ELR (cell line): ENCODE results near the gene GSG1L.

Experiments used
- DNase-seq: peaks from one replicate; pipeline ENCODE4 v3.0.0-alpha.2; 2015; ENCODE audit warnings: low read depth

The GSG1L gene

GRCh38 chr16:27852681-27853080 lies 210.8 kb downstream of the GSG1L start:
- no peak for DNase-seq

DNA sequence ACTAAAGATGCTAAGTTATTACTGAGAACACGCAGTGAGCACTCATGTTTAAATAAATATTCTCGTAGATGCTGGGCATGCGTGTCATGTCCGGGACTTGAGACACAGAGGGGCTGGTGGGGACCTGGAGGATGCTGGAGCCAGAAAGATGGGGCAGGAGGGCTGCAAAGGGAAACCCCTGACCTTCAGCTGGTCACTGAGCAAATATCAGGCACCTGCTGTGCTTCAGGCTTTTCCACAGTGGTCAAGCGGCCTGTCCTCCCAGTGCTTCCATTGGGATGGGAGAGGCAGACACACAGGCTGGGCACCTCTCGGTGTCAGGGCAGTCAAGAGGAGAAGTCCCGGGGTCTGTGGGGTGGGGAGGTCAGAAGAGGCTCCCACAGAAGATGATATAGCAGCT lies 211.4 kb downstream of the GSG1L start:
- no peak for DNase-seq

DNA sequence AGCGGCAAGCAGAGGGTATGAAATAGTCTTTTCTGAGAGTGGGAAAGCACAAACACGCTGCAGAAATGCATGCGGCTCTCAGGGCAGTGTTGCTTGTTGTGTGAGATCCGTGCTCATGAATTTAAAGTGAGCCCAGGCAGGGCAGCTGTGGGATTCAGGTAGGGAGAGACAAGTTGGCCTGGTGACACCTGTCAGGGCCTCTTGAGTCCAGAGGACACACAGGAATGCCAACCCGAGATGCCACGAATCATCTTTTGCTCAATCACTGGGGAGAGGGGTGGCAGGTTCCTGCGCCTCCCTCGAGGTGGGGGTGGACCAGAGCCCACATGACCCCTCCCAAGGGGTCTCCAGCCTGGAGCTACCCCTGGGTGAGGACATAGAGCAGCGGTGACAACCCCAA lies 211.9 kb downstream of the GSG1L start:
- no peak for DNase-seq

- DNase-seq = no peak
These were observed 213.9 kb downstream of the GSG1L start for GRCh38 chr16:27849621-27850020.

GRCh38 chr16:27847030-27847550 lies 216.4 kb downstream of the GSG1L start:
- DNase-seq = peak; percentile 32

- DNase-seq = no peak
These were observed 218.7 kb downstream of the GSG1L start for GRCh38 chr16:27844826-27845225.

- peak; percentile 4 for DNase-seq
These were observed 219.7 kb downstream of the GSG1L start for GRCh38 chr16:27843800-27844199.

DNA sequence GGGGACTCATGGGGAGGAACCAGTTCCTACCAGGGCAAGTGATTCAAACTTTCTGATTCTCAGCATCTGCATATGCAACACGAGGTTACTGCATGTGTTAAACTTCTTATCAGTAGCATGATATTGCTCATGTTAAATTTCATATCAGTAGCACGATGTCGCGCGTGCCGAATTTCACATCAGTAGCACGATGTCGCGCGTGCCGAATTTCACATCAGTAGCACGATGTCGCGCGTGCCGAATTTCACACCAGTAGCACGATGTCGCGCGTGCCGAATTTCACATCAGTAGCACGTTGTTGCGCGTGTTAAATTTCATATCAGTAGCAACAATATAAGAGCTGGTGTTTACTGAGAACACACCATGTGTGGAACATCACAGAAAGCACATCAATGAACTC lies 221.6 kb downstream of the GSG1L start:
- no peak for DNase-seq

GRCh38 chr16:27841061-27841801 lies 222.3 kb downstream of the GSG1L start:
- no peak for DNase-seq

DNA sequence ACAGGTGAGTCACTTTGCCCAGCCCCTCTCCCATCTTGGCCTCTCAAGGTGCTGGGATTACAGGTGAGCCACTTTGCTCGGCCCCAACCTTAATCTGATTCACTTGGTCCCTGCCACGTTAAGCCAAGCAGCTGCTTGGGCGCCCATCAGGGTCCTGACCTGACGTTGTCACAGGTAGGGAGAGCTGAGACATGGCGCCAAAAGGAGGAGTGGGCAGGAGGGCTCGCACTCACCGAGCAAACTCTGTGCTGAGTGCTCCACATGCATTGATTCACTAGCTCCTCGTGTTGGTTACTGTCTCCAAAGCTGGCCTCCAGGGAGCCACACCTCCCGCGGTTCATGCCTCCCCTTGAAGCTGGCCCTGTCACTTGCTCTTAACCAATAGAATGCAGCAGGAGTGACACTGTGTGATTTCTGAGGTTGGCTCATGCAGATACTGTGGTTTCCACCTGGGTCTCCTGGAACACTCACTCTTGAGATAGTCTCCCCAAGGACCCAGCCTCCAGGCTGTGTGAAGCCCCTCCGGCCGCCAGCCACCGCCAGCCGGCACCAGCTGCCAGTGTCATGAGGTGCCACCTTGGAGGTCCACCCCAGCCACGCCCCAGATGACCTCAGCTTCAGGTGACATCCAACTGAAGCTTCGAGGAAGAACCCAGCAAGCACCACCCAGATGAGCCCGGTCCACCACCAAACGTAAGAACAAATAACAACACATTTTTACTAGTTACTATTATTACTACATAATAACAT lies 223.0 kb downstream of the GSG1L start:
- DNase-seq = no peak

GRCh38 chr16:27839419-27839818 lies 224.1 kb downstream of the GSG1L start:
- peak; percentile 57 for DNase-seq

GRCh38 chr16:27838536-27839175 lies 224.9 kb downstream of the GSG1L start:
- peak; percentile 72 for DNase-seq

DNA sequence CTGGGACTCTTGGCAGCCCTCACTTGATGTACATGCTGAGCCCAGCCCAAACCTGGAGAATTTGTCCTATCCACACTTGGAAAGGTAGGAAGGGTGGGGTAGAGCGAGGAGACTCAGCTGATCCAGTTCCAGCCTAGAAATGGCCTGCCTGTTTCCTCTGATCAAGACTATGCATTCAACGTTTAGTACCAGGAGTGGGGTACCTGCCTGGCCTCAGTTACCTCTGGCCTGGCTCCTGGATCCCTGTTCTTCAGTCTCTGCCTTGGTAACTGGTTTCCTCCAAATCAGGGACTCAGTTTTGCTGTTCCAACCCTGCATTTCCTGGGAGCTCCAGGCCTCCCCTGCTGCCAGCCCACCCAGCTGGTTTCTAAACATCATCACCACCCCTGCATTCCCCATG lies 233.5 kb downstream of the GSG1L start:
- no peak for DNase-seq

DNA sequence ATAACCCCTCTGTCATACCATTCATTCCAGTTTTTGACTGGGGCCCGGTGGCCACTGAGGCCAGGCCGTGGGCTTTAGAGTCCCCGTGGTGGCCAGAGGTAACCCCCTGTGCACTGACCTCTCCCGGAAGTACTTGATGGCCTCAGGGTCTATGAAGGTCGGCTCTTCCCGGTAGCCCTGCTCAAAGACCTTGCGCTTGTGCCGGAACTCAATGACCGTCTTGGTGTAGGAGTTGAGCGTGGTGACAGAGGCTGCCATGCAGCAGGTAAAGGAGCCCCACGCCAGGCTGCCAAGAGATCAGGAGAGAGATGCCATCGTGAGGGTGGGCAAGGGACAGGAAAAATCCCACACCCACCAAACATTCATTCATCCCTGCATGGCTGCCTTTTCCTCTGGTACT lies 234.8 kb downstream of the GSG1L start:
- no peak for DNase-seq

DNA sequence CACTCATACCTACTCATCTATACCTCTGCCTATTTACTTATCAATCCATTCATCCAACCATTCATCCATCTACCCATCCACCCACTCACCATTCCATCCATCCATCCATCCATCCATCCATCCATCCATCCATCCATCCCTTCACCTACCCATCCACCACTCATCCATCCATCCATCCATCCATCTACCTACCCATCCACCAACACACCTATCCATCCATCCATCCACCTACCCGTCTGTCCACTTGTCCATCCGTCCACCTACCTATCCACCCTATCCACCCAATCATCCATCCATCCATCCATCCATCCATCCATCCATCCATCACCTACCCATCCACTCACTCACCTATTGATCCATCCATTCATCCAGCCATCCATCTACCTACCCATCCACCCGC lies 235.7 kb downstream of the GSG1L start:
- DNase-seq = no peak

GRCh38 chr16:27826893-27827289 lies 236.6 kb downstream of the GSG1L start:
- DNase-seq = no peak

DNA sequence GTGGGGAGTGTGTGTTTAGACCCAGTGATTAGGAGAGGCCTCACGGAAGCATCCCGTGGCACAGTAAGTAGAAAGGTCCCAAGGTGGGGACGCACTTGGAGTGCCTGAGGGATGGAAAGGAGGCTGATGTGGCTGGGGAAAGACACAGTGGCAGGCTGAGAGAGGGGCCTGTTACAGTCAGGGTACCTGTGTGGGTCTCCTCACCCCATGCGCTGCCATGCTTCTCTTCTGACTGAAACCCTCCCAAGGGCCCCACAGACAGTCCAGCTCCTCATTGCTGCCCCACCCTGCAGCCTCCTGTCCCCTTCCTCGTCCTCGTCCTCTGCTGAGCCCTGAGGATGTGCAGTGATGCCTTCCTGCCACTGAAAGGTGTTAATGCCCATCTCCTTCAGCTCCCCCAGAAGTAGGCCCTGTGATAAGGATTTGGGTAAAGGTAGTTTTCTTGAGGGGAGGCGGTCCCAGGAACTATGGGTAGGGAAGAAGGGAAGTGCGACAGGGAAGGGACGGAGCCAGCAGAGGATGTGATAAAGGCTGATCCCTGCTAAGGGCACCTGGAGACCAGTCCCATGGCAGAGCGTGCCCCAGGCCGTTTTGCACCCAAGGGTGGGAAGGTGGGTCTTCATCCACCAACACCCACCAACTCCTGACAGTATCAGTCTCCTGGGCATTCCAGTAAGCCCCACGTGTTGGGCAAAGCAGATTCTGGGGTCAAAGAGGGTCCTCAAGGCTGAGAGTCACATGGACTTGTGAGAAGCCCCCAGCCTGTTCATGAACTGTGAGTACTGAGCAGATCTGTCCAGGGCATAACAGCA lies 237.2 kb downstream of the GSG1L start:
- no peak for DNase-seq

- DNase-seq = no peak
These were observed 238.7 kb downstream of the GSG1L start for GRCh38 chr16:27824786-27825185.

DNA sequence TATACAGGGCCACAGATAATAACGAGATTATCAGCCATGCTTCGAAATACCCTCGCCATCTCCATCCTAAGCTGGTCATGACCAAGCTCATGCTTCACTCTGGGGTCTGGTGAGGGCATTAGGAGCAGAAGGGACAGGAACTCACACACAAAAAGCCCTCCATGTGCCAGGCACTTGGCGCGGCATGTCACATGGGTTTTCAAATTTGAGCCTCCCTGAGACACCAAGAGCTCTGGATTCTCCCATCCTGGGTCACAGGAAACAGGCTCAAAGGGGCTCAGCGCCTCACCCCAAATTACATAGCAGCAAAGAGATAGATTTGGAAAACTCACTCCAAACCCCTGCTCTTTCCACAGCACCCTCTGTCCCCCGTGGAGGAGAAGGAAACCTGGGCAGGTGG lies 239.5 kb downstream of the GSG1L start:
- DNase-seq = no peak

DNA sequence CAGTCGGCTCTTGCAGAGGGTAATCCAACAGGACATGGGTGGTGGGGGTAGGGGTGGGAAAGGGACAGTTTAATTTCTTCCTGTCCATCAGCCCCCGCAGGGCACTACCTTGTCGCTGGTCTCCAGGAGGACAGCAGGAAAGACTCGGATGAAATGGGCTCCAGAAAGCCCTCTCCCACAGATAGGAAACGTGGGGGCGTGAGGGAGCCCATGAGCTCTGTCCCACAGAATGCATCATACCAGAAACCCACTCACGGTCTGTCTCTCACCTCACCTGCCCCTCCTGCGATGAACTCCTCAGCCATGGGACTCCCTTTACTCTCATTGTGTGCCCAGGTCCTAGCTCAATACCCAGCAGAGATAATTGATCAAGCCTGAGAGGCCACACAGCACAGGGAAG lies 240.1 kb downstream of the GSG1L start:
- DNase-seq = no peak

GRCh38 chr16:27822996-27823395 lies 240.5 kb downstream of the GSG1L start:
- no peak for DNase-seq

DNA sequence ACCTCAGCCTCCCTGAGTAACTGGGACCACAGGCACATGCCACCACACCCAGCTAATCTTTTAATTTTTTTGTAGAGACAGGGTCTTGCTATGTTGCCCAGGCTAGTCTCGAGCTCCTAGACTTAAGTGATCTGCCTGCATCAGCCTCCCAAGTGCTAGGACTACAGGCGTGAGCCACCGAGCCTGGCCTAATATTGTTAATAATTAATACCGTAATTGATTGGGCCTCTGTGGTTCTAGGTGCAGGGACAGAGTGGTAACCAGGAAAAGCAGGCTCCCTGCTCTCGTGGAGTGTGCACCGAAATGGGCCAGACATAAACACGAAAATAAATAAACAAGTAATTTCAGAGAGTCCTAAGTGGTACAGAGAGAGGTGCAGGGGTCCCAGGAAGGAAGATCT lies 241.0 kb downstream of the GSG1L start:
- no peak for DNase-seq
